MM.1S (cell line): ENCODE results near the gene DARS2.

Experiments used
- EZH2 ChIP-seq: fragments of 300-600 bp; sonication (generic); optimal IDR thresholded peaks from 2 replicates; pipeline ENCODE3; 2017; ENCODE audit warnings: low read depth, mild to moderate bottlenecking, antibody characterized with exemption, low read length, mixed read lengths
- EZH2phosphoT487 ChIP-seq: fragments of 300-600 bp; sonication (generic); IDR thresholded peaks from 2 replicates; pipeline ENCODE4 v1.6.1; 2018; ENCODE audit warnings: antibody characterized with exemption, low read length
- TF ChIP-seq, protein P1 (sequence below): fragments of 300-600 bp; sonication (generic); IDR thresholded peaks from 2 replicates; pipeline ENCODE4 v1.5.1; 2016; ENCODE audit warnings: antibody characterized with exemption, low read length, mixed read lengths

DNA sequence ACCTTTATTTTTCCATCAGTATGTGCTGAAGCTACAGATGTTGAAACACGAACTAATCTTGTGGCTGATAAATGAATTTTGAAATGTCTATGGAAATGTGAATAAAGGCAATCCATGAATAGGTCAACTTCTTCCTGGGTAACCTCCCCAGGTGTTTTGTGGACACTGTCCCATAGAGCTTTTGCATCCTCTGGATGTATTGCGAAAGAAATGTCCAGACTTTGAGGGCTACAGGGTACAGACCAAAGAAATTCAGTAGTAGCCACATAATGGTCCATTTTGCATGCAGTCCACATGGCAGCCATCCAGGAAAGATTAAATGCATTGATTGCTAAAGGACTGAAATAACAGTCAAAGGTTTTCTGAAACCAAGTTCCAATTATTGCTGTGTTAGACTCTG, 21.5 kb upstream of the DARS2 start:
- TF ChIP-seq EZH2 (no peak), EZH2phosphoT487 (no peak)
- TF ChIP-seq, protein P1, sequence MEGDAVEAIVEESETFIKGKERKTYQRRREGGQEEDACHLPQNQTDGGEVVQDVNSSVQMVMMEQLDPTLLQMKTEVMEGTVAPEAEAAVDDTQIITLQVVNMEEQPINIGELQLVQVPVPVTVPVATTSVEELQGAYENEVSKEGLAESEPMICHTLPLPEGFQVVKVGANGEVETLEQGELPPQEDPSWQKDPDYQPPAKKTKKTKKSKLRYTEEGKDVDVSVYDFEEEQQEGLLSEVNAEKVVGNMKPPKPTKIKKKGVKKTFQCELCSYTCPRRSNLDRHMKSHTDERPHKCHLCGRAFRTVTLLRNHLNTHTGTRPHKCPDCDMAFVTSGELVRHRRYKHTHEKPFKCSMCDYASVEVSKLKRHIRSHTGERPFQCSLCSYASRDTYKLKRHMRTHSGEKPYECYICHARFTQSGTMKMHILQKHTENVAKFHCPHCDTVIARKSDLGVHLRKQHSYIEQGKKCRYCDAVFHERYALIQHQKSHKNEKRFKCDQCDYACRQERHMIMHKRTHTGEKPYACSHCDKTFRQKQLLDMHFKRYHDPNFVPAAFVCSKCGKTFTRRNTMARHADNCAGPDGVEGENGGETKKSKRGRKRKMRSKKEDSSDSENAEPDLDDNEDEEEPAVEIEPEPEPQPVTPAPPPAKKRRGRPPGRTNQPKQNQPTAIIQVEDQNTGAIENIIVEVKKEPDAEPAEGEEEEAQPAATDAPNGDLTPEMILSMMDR, result no peak
